Stimulated activated CD4-positive, alpha-beta T cell treated with anti-CD3 and anti-CD28 coated beads, Interleukin-15, amount 100 ng/mL, for 48 hours (primary cell): ENCODE data around the gene ANKIB1.
A peak's percentile ranks its signal among the peaks of the same experiment; 100 is the strongest.
"Not testable (repeated sequence)": the region's sequence is repeated elsewhere in the genome, so short reads cannot be mapped to it uniquely, and the experiment has no call there.

ENCODE experiments used
- DNase-seq, 2 donors: peaks; one replicate each; pipeline ENCODE4 v3.0.0-alpha.2; 2020; ENCODE audit warnings: low read depth in 2 of 2

The ANKIB1 gene

DNA sequence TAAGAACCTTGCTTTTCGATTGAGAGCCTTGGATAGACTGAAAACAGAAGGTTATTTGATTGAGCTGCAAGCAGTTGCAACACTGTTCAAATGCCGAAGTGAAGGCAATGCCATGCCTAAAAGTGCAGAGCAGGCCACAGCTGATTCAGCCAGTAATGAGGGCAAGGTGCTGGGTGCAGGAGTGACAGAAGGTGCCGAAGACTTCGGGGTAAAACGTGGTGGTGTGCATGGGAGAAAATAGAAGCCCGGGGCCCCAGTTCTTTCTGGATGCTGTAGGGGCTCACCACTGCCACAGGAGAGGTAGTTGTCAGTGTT is 157.9 kb downstream of the ANKIB1 start:
- DNase-seq: no peak

DNA sequence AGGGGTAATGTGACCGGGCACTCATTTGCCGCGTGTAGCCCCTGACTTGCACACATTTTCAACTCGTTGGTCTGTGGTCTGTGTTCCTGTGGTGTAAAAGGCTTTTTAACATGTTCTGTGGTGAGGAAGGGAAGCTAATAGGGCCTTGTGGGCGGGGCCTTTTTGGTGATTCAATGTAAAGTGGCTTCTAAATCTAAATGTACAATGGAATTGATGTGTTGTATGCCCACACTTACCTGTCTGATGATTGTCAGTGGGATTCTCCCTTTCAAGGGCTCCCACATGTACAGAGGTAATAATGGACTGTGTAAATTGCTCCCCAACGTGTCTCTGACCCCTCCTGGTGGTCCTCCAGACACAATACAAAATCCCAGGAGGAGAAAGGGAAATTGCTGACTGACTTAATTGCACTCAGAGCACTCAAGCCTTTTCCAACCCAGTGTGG is 158.4 kb downstream of the ANKIB1 start:
- peak; percentile 12 to 19 for DNase-seq

GRCh38 chr7:92409357-92409756 is 163.6 kb downstream of the ANKIB1 start:
- DNase-seq: no peak

GRCh38 chr7:92410162-92410561 is 164.4 kb downstream of the ANKIB1 start:
- not testable (repeated sequence) for DNase-seq

DNA sequence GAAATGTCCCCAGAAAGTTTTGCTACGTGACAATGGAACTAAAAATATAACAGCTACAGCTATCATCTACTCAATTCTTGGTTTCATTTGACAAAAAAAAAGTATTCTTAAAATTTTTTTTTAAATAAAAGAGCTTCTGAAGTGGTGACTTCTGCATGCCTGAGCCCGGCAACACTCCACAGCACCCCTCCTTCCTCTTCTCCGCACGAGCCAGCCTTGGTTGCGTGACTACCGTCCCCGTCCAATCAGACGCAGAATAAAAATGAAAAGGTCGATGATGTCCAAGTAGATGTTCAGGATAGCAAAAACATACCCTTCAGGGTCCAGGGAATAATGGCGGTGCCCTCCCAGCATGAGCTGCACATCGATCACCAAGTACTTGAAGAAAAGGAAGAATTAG is 167.0 kb downstream of the ANKIB1 start:
- DNase-seq: no peak

DNA sequence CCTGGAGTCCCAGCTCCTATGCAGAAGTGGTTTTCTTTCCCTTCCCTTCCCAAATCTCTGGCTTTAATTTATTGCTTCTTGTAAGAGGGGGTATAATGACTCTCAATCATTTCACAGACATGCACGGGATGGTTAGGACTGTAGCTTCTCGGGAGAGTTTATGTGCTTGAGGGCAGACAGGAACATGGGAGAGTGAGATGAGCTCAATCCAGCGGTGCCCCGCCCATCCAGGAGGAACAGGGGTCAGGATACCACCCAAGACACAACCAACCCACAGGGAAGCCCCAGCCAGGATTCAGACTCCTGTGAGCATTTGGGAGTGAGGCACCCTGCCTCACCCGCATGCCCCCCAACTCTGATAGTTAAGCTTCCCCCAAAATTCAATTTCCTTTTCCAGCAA is 167.8 kb downstream of the ANKIB1 start:
- no peak for DNase-seq

DNA sequence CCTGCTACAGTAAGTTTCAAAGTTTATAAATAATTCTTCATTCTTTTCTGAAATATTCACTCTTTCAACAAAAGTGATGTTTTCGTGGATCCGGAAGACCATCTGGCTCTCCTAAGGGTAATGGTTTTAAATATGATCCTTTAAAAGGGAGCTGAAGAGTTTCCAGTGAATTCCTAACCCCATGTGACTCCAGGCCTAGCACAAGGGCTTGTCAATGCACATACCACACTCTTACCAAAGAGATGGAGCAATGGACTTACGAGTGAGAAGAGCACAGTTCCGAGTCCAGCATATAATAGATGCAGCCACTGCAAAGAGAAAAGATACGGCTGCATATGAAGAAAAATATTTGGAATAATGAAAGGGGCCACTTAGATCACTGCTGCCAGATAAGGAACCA is 169.5 kb downstream of the ANKIB1 start:
- DNase-seq: no peak

GRCh38 chr7:92417913-92418312 is 172.1 kb downstream of the ANKIB1 start:
- DNase-seq: no peak

DNA sequence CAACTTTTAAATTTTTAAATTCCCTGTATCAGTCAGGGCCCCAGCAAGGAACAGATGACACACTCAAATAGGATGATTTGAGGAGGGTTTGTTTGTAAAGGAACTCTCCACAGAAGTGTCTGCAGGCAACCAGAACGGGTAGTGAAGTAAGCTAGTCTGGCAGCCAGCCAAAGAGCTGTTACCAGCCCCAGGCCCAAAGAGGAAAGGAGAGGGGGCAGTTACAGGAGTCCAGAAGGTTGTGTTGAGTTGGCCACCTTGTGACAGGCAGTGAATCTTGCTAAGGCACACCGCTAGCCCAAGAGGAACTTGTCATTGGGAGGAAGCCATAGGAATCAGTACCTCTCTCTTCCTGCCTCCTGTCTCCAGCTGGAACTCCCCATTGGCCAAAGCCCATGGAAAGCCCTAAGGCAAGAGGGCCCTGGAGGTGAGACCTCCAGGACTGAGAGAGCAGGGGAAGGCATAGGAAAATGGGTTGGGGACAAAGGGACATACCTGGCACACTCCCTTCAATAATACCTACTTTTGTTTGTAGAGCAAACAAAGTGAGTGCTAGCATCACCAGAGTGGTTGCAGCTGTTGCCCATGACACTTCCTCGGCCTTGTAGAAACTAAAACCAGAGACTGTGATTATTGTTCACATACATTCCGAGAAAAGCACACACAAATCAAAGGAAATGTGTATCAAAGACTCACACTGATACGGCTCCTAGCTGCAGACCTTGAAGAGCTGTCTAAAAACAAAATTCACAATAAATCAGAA is 176.1 kb downstream of the ANKIB1 start:
- DNase-seq: no peak

- DNase-seq: no peak
Observed at GRCh38 chr7:92422926-92423325, 177.2 kb downstream of the ANKIB1 start.

GRCh38 chr7:92423710-92424131 is 177.9 kb downstream of the ANKIB1 start:
- DNase-seq: no peak

- no peak for DNase-seq
Observed at GRCh38 chr7:92425311-92425947, 179.7 kb downstream of the ANKIB1 start.

GRCh38 chr7:92427193-92427592 is 181.4 kb downstream of the ANKIB1 start:
- DNase-seq: no peak

DNA sequence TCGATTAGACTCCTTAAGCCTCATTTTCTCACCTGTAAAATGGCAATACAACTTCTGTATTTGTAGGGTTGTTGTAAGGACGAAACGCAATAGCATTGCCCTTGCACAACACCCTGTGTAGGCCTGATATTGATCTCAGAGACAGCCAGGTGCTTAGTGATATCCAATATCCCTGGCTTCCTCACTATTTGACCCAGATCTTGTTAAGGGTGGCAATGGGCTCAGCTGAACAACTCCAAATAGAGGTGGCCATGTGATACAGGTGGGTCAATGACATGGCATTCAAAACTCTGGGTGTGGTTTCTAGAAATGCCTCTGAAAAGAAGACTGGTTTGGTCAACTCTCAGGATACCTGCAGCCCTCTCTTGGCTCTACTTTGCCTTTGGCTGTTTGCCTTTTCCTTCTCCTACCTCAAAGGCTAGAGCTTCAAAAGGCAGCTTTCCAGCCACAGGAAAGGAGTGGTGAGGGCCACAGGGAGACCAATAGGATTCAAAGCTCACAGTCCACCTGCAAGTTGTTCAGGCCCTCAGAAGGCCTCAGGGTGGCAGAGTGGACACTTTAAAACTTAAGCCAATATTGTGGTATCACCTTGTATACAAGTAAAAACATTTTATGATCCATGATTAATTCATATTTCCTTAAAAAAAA is 186.6 kb downstream of the ANKIB1 start:
- no peak for DNase-seq

DNA sequence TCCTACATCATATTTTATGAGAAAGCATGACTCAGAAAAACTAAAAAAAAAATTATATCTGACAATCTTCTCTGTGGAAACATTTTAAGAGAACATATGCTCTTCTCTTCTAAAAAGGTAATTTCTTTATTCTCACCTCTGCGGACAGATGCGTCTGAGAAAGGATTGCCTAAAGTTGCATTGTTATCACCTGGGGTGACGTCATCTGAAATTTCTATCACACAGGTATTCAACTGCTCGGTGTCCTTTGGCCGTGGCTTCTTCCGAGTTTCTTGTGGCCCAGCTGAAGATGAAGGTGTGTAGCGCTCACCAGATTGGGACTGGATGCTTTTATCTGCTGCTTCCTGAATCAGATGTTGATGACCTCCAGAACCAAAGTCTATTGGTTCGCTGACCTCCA is 187.2 kb downstream of the ANKIB1 start:
- no peak for DNase-seq

- no peak for DNase-seq
Observed at GRCh38 chr7:92435542-92435941, 189.8 kb downstream of the ANKIB1 start.

GRCh38 chr7:92436612-92437445 is 191.1 kb downstream of the ANKIB1 start:
- no peak for DNase-seq

DNA sequence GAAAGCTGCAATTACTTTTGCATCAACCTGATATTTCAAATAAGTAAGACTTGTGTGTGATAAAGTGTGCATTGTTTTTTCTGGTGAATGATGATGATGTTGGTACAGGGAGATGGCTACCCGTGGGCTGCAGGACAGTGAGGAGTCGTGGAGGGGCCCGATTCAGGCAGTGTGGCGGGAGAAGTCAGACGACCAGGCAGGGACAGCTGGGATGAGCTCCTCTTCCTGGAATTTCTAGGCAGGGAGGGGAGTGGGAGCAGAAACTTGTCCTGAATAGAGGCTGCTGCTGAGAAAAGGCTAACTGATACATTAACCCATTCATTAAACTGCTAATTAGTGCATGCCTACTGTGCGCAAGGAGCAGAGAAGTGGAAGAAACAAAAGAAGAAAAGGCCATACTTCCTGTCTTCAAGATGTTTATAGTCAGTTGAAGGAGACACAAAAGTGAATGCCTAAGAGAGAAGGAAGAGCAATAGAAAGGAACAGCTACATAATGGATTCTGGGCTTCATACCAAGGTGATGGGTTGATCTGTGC is 192.2 kb downstream of the ANKIB1 start:
- no peak for DNase-seq

- not testable (repeated sequence) for DNase-seq
Observed at GRCh38 chr7:92442720-92443119, 196.9 kb downstream of the ANKIB1 start.

- no peak for DNase-seq
Observed at GRCh38 chr7:92446869-92447344, 201.1 kb downstream of the ANKIB1 start.

GRCh38 chr7:92447345-92448204 is 201.8 kb downstream of the ANKIB1 start, which contains the start of gene GATAD1:
GATAD1 (plus strand) TSS chr7:92447482; CDS start chr7:92447730, 248 bp downstream.
- peak; percentile 67 to 72 for DNase-seq
